ENCODE results near the gene ELFN2.
A peak's percentile ranks its signal among the peaks of the same experiment; 100 is the strongest.

ELFN2 gene

DNA sequence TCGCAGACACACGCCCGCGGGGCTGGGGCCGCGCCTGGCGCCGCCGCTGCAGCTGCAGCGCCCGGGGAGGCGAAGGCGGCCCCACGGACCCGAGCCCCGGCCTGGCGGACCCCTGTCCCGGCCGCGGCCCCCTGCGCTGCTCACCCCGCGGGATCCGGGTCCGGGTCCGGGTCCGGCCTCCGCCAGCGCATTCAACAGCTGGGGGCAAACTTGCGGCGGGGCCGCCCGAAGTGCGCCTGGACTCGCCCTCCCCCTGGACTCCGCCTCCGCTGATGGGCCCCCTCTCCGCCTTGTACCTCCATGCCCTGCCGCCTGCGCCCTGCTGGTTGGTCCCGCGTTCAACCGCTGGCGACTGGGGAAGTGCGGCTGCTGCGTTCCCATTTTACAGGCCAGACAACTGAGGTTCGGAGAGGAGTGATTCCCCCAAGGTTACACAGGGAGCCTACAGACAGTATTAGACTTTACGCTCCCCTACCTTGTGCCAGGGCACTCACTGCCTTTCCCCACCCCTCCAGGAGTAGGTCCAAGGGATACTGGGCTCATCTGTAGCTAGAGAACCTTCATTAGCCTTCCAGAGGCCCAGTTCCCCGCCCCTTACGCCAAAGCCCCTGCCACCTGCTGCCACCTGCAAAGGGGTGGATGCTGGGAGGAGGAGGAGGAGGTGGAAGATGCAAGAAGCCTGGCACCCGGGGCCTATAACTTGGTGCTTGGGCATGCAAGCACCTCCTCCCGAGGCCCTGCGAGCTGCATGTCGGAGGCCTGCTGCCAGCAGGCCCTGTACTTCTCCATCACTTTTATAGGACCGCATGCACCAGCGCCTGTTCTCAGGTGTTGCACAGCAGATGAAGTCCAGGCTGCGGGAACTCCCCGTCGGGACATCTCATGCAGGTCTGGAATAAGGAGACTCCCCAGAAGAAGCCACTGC is 694 bp upstream of the ELFN2 start:
- no peak overlapping the region for H3K4me3 ChIP-seq (ENCODE audit: low read length)
- no peak for DNase-seq (ENCODE audit: low read depth)
- TF ChIP-seq, protein P1, sequence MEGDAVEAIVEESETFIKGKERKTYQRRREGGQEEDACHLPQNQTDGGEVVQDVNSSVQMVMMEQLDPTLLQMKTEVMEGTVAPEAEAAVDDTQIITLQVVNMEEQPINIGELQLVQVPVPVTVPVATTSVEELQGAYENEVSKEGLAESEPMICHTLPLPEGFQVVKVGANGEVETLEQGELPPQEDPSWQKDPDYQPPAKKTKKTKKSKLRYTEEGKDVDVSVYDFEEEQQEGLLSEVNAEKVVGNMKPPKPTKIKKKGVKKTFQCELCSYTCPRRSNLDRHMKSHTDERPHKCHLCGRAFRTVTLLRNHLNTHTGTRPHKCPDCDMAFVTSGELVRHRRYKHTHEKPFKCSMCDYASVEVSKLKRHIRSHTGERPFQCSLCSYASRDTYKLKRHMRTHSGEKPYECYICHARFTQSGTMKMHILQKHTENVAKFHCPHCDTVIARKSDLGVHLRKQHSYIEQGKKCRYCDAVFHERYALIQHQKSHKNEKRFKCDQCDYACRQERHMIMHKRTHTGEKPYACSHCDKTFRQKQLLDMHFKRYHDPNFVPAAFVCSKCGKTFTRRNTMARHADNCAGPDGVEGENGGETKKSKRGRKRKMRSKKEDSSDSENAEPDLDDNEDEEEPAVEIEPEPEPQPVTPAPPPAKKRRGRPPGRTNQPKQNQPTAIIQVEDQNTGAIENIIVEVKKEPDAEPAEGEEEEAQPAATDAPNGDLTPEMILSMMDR (conservative IDR thresholded peaks at IDR 0.05; ENCODE audit: low read depth, low read length), result no peak

DNA sequence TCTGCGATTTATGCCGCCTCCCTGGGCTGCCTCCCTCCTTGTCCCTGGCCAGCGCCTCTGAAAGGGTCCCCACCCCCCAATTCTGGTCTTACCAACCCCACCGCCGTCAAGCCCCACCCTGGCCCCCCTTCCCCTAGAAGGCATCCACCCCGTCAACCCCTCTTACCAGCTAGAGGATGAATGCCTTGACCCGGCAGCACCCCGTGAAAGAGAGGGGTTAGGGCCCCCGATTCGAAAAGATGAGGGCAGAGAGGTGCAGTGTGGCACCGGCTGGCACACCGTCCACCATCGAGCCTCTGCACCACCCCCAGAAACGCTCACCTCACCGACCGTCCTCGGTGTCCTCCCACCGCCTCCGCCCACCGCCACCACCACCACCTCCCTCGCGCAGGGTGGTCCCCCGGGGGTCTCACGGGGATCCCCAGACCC is 559 bp downstream of the ELFN2 start:
- no peak for DNase-seq (ENCODE audit: low read depth)
- H3K4me3 ChIP-seq (ENCODE audit: low read length), result peak overlapping the region; percentile 54
- TF ChIP-seq, protein P1 (conservative IDR thresholded peaks at IDR 0.05; ENCODE audit: low read depth, low read length), result no peak

DNA sequence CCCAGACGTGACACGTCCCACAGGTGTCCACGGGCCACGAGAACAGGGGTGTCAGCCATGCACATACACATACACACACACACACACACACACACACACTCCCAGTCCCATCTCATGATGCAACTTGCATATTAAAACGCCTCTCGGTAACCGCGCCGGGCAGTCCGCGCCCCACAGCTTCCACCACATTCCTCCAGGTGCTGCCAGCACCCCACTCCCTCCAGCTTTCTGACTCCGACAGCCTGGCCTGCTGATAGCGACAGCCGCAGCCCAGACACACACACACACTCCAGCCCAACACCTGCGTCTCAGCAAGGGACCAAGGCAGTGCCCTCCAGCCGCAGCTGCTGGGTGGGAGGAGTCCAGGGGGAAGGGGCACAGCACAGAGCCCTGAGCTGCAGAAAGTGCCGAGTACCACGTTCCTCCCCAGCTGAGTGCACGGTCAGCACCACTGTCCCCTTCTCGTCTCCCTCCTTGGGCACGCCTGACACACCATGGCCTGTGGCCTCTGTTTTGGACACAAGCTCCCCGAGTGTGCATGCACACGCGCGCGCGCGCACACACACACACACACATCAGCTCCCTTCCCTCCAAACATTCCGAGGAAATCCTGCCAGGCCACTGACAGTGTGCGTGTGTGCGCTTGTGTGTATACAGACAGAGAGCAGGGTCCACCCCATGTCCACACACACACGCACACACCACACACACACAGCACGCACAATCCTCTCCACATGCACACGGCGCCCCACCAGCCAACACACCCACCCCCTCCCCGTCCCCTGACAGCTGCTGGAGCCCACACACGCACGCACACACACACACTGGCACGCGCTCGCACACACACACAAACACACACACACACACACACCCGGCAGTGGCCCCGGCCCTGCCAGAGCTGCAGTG is 1.2 kb downstream of the ELFN2 start:
- TF ChIP-seq, protein P1 (conservative IDR thresholded peaks at IDR 0.05; ENCODE audit: low read depth, low read length), result no peak
- peak overlapping the region; percentile 54 for H3K4me3 ChIP-seq (ENCODE audit: low read length)
- no peak for DNase-seq (ENCODE audit: low read depth)

DNA sequence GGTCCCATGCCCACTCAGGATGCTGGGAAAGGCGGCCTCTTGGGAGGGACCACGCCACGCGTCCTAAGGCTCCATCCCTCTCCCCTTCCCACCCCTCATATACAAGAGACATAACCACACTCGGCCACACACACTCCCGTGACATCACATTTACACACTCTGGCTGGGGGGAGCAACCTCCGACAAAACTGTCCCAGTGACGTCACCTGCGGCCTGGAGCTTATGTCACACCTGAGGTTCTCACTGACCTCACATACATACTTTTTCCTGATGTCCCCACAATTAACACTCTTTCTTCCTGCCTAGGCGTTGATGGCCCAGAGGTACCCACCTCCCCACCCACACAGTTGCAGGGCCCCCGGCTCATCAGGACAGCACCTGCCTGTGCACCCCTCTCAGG is 1.9 kb downstream of the ELFN2 start:
- DNase-seq (ENCODE audit: low read depth), result no peak
- H3K4me3 ChIP-seq (ENCODE audit: low read length), result no peak overlapping the region
- TF ChIP-seq, protein P1 (conservative IDR thresholded peaks at IDR 0.05; ENCODE audit: low read depth, low read length), result no peak

DNA sequence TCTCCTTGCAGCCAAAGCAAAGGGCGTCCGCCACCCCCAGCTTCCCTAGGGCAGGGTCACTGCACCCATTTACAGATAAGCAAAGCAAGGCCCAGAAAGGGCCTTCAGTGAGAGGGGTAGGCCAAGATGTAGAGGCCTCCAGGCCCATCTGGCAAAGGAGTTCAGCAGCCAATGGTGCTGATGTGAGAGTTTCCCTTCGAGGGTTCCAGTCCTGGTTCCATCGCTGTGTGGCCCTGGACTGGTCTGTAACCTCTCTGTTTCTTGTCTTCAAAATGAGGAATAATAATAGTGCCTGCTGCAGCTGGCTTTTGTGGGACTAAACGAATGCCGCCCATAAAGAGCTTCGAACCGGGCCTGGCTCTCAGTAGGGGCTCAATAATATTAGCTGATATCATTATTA is 4.0 kb downstream of the ELFN2 start:
- TF ChIP-seq, protein P1 (conservative IDR thresholded peaks at IDR 0.05; ENCODE audit: low read depth, low read length), result no peak
- H3K4me3 ChIP-seq (ENCODE audit: low read length), result no peak overlapping the region
- DNase-seq (ENCODE audit: low read depth), result no peak

DNA sequence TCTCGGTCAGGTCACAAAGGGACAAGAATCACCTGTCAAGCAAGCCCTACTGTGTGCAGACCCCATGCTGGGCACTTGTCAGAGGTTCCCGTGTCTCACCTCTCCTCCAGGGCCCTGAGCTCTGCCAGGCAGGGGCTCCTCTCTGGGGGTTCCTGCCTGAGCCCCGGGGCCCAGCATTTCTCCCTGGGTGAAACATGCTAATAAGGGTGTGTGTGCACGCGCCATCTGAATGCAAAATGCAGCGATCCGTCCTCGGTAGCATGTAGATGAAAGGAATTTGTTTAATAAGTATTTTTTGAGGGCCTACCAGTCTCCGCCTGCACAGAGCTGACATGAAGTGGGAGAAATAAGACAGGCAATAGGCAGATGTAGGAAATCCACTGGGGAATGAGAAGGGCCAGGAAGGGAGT is 5.8 kb downstream of the ELFN2 start:
- DNase-seq (ENCODE audit: low read depth), result no peak
- no peak overlapping the region for H3K4me3 ChIP-seq (ENCODE audit: low read length)
- TF ChIP-seq, protein P1 (conservative IDR thresholded peaks at IDR 0.05; ENCODE audit: low read depth, low read length), result no peak

All from retinal pigment epithelial cell (primary cell).